HepG2 (cell line): ENCODE data around the gene SPPL2B. TPM values are rescaled to one million over a fixed set of nuclear protein-coding genes. Genes with fewer than 3 reads are reported as not detected.

Experiments used
- ATAC-seq: fragments of 200-7000 bp; cut with Tn5 transposase; 3 replicates; pipeline ENCODE4 v1.9.1; 2020; ENCODE audit warnings: mild to moderate bottlenecking, moderate library complexity
- BruUV-seq: library from RNA; stranded (reverse); fragments of 400-500 nt; replicated peaks from 2 replicates; lab custom pipeline; 2021; lab: Mats Ljungman, UMichigan
- CTCF ChIA-PET: fragments of 300-600 bp; formaldehyde crosslinking; extraction: SDS; loops from one replicate; lab custom pipeline; 2021; ENCODE audit warnings: low total read pairs, inconsistent platforms, low intra/inter-chr PET ratio; lab: Yijun Ruan, JAX
- POLR2A ChIA-PET: fragments of 350-600 bp; sonication (Branson Sonifier 250); formaldehyde crosslinking; loops from one replicate; lab custom pipeline; 2020; ENCODE audit warnings: antibody characterized with exemption, inconsistent platforms; lab: Yijun Ruan, JAX
- DNase-seq: peaks from one replicate; pipeline ENCODE4 v3.0.0-alpha.2; 2015; ENCODE audit warnings: low spot score
- FAIRE-seq: peaks from 3 replicates; lab custom pipeline; 2011; peaks lifted over from hg19 to GRCh38; lab: Jason Lieb, UNC
- H2AFZ ChIP-seq: one replicate; pipeline ENCODE4 v1.6.1; 2011; ENCODE audit warnings: low read length, inconsistent platforms
- H3K27ac ChIP-seq: fragments of 300-600 bp; 3 replicates; pipeline ENCODE4 v1.8.0; 2011; ENCODE audit warnings: mixed run types, mild to moderate bottlenecking, mixed read lengths, low read length, inconsistent platforms; ENCODE audit not compliant: insufficient read depth; ENCODE audit errors: extremely low read length
- H3K27me3 ChIP-seq, 2 experiments: fragments of 200-600 bp in 1 of 2; 2 replicates in 1 of 2; 3 replicates in 1 of 2; pipeline versions ENCODE4 v1.6.0 to v1.8.0; 2011; ENCODE audit warnings: low read length in 2 of 2, mild to moderate bottlenecking in 2 of 2, moderate library complexity in 2 of 2, inconsistent platforms in 1 of 2; ENCODE audit not compliant: insufficient read depth in 2 of 2, control insufficient read depth in 1 of 2
- H3K36me3 ChIP-seq, 2 experiments: fragments of 200-600 bp in 1 of 2; replicated peaks in 1 of 2; 2 replicates in 1 of 2; 3 replicates in 1 of 2; pipeline versions ENCODE4 v1.5.1 to v1.8.0; 2011; ENCODE audit warnings: low read length in 2 of 2, inconsistent platforms in 1 of 2; ENCODE audit not compliant: insufficient read depth in 2 of 2, control insufficient read depth in 1 of 2
- H3K4me1 ChIP-seq: 2 replicates; pipeline ENCODE4 v1.5.1; 2012; ENCODE audit warnings: low read length, inconsistent platforms; ENCODE audit not compliant: insufficient read depth
- H3K4me2 ChIP-seq: 2 replicates; pipeline ENCODE4 v1.6.0; 2011; ENCODE audit warnings: low read depth, low read length, inconsistent platforms
- H3K4me3 ChIP-seq, 3 experiments: fragments of 200-600 bp in 1 of 3; sonication (generic), shearing (Covaris generic) in 1 of 3; replicated peaks in 1 of 3; 2 replicates each; pipeline ENCODE4 v1.5.1; 2011 to 2016; ENCODE audit warnings: low read length in 3 of 3, inconsistent platforms in 2 of 3, low read depth in 2 of 3, mild to moderate bottlenecking in 2 of 3, control low read depth in 1 of 3, mixed read lengths in 1 of 3; ENCODE audit not compliant: insufficient read depth in 1 of 3
- H3K79me2 ChIP-seq: one replicate; pipeline ENCODE4 v1.6.1; 2011; ENCODE audit warnings: low read length, inconsistent platforms; ENCODE audit not compliant: insufficient read depth
- H3K9ac ChIP-seq: 2 replicates; pipeline ENCODE4 v1.6.0; 2011; ENCODE audit warnings: mild to moderate bottlenecking, low read depth, low read length, inconsistent platforms; ENCODE audit not compliant: insufficient read depth
- H3K9me3 ChIP-seq: 2 replicates; pipeline ENCODE4 v1.5.1; 2012; ENCODE audit warnings: mild to moderate bottlenecking, low read length
- H4K20me1 ChIP-seq: 2 replicates; pipeline ENCODE4 v1.6.0; 2011; ENCODE audit warnings: inconsistent platforms, mild to moderate bottlenecking, low read length, moderate library complexity; ENCODE audit not compliant: insufficient read depth
- AGO1 ChIP-seq: fragments of 200-400 bp; formaldehyde crosslinking; IDR thresholded peaks from 2 replicates; pipeline ENCODE4 v1.6.1; 2017; ENCODE audit warnings: mild to moderate bottlenecking, low read depth, low read length, moderate library complexity; ENCODE audit not compliant: poor library complexity, severe bottlenecking
- FIP1L1 ChIP-seq: fragments of 200-400 bp; formaldehyde crosslinking; IDR thresholded peaks from 2 replicates; pipeline ENCODE4 v1.6.1; 2018; ENCODE audit warnings: low read depth, mild to moderate bottlenecking, low read length, moderate library complexity, borderline replicate concordance; ENCODE audit not compliant: insufficient read depth
- MAF1 ChIP-seq: sonication (generic); formaldehyde crosslinking; IDR thresholded peaks from 2 replicates; pipeline ENCODE4 v1.5.0; 2020; ENCODE audit warnings: missing genetic modification reagents, borderline replicate concordance
- ZMYM3 ChIP-seq: sonication (generic); formaldehyde crosslinking; IDR thresholded peaks from 2 replicates; pipeline ENCODE4 v1.5.1; 2020; ENCODE audit warnings: mild to moderate bottlenecking, missing genetic modification reagents
- ZNF768 ChIP-seq: sonication (generic); formaldehyde crosslinking; IDR thresholded peaks from 2 replicates; pipeline ENCODE4 v1.4.0; 2020; ENCODE audit warnings: missing genetic modification reagents
- WGBS: methylation state at CpG from one replicate; pipeline ENCODE4 v1.1.6; 2017; ENCODE audit warnings: low lambda C conversion rate; 5-methylcytosine and 5-hydroxymethylcytosine counted together
- in situ Hi-C: cut with HindIII; loops from 2 replicates; pipeline ENCODE4 v1.10.0; 2017; ENCODE audit warnings: low pct_unique_long_range_greater_than_20kb; ENCODE audit not compliant: extremely low pct_ligation_motif_present
- intact Hi-C: fragments of 100-400 bp; cut with micrococcal nuclease; formaldehyde crosslinking; loops from one replicate; pipeline ENCODE4 v1.10.0; 2022; ENCODE audit not compliant: unreplicated experiment
- polyA plus RNA-seq, 8 experiments: library from polyadenylated mRNA; depleted of rRNA in 3 of 8; stranded (reverse) in 7 of 8; unstranded in 1 of 8; fragments of >200 nt; fragmentation: Illumina TruSeq in 4 of 8; extraction: Trizol in 4 of 8; gene quantifications; 2 replicates each; pipeline versions ENCODE4 v1.2.1 to v1.2.3, GENCODE V29; 2011 to 2016; ENCODE audit warnings: low read depth in 4 of 8, missing spikeins in 1 of 8, mixed read lengths in 1 of 8; ENCODE audit not compliant: insufficient read depth in 1 of 8
- total RNA-seq, 5 experiments: library from RNA; depleted of rRNA; stranded (reverse); fragments of >200 nt; fragmentation: Illumina TruSeq; extraction: Trizol; gene quantifications; 2 replicates each; pipeline ENCODE4 v1.2.3, GENCODE V29; 2016; ENCODE audit warnings: low read depth in 1 of 5
- TF ChIP-seq, protein P1 (sequence below), 2 experiments: fragments of 450-650 bp in 1 of 2; sonication (generic) in 1 of 2; formaldehyde crosslinking in 1 of 2; IDR thresholded peaks; 2 replicates each; pipeline versions ENCODE4 v1.6.1 to v1.8.0; 2016 to 2022; ENCODE audit warnings: antibody characterized with exemption in 1 of 2, mild to moderate bottlenecking in 1 of 2, missing genetic modification reagents in 1 of 2

The SPPL2B gene
- total and polyA plus RNA-seq, 2 of the 13 experiments (the other 11 are each of a cell fraction or from before 2014, with no cell fraction given), result 14.9 to 15.2 TPM

DNA sequence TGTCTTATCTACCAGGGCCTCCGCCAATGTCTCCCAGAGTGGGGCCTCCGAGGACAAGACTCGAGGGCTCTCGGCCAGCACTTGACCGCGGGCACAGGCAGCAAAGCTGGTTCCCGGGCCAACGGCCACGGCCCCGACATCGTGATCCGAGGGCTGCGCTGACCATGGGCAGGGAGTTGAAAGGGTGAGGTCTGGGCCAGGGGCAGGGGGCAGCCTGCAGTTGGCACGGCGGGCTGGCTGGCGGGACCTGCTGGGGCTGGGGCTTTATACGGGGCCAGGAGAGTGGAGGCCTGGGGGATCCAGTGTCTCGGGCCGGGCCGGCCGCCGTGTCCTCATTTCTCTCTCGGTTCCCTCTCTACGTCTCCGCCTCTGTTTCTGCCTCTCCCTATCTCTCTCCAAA, 10.7 kb upstream of the SPPL2B start:
- BruUV-seq, result no TSS peak
- in situ Hi-C loops, result loop anchor here (5.0 to 10.0 kb wide), 3 partner anchors 40 to 163 kb away; partner anchors contain the start of genes AP3D1, PLEKHJ1 and SF3A2

DNA sequence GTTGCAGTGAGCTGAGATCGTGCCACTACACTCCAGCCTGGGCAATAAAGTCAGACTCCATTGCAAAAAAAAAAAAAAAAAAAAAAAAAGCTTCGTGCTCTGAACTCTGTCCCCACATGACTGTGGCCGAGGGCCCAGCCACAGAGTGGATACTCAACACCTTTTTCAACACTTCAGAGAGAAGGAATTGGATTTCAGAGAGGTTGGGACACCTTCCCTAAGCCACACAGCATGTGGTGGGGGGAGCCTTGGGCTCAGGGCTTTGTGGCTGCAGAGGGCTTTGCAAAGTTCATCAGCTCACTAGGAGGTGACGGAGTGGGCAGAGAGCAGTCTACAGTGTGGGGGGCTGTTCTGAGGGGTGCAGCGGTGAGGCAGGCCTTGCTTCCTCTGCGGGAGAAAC, 9.6 kb upstream of the SPPL2B start:
- no peak for FAIRE-seq
- H4K20me1 ChIP-seq, result no peaks in the 10 kb centered on the region
- H3K4me1 ChIP-seq, result peaks cover 30% of the 10 kb centered on the region
- intact Hi-C loops (loop anchor here (10.0 kb wide), 2 partner anchors 84 to 296 kb away; partner anchors contain the start of genes PLEKHJ1 and SF3A2), in situ Hi-C loops (loop anchor here (5.0 to 10.0 kb wide), 3 partner anchors 42 to 164 kb away; partner anchors contain the start of genes AP3D1, PLEKHJ1 and SF3A2)
- DNase-seq, result no peak
- H2AFZ ChIP-seq, result no peak overlapping the region
- TF ChIP-seq, protein P1, sequence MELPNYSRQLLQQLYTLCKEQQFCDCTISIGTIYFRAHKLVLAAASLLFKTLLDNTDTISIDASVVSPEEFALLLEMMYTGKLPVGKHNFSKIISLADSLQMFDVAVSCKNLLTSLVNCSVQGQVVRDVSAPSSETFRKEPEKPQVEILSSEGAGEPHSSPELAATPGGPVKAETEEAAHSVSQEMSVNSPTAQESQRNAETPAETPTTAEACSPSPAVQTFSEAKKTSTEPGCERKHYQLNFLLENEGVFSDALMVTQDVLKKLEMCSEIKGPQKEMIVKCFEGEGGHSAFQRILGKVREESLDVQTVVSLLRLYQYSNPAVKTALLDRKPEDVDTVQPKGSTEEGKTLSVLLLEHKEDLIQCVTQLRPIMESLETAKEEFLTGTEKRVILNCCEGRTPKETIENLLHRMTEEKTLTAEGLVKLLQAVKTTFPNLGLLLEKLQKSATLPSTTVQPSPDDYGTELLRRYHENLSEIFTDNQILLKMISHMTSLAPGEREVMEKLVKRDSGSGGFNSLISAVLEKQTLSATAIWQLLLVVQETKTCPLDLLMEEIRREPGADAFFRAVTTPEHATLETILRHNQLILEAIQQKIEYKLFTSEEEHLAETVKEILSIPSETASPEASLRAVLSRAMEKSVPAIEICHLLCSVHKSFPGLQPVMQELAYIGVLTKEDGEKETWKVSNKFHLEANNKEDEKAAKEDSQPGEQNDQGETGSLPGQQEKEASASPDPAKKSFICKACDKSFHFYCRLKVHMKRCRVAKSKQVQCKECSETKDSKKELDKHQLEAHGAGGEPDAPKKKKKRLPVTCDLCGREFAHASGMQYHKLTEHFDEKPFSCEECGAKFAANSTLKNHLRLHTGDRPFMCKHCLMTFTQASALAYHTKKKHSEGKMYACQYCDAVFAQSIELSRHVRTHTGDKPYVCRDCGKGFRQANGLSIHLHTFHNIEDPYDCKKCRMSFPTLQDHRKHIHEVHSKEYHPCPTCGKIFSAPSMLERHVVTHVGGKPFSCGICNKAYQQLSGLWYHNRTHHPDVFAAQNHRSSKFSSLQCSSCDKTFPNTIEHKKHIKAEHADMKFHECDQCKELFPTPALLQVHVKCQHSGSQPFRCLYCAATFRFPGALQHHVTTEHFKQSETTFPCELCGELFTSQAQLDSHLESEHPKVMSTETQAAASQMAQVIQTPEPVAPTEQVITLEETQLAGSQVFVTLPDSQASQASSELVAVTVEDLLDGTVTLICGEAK (IDR thresholded peaks at IDR 0.05), result peak; percentile 25; the same call in 1 of the 2 replicates
- TF ChIP-seq, protein P1 (CRISPR knock-in tag; IDR thresholded peaks at IDR 0.05), result 0 out of 2 replicates have a peak, but pooled peaks have one; percentile 75
- TF ChIP-seq ZNF768 (CRISPR knock-in tag) (peak; percentile 99), MAF1 (CRISPR knock-in tag) (no peak), AGO1 (no peak), ZMYM3 (CRISPR knock-in tag) (peak; percentile 60; the same call in 1 of the 2 replicates)
- H3K79me2 ChIP-seq, result no peaks in the 10 kb centered on the region
- no TSS peak for BruUV-seq
- peaks cover 9% of the 10 kb centered on the region for H3K9me3 ChIP-seq
- ChIA-PET CTCF (no interaction called here), POLR2A (interaction anchor here (1.2 kb wide), 1 partner anchor 9 kb away, joined by 3 read pairs; no protein-coding TSS in a partner anchor)
- H3K4me2 ChIP-seq, result no peak overlapping the region
- no peak overlapping the region for H3K27ac ChIP-seq
- ATAC-seq, result no peak
- WGBS, result 52% methylated on average over 6 of the region's 6 CpGs
- H3K4me3 ChIP-seq, result no peak overlapping the region
- H3K27me3 ChIP-seq, result 0 out of 5 replicates have a peak, but pooled peaks cover 0 to 3% of the 10 kb centered on the region in 2 experiments
- H3K9ac ChIP-seq, result no peak overlapping the region
- peaks cover 0 to 13% of the 10 kb centered on the region in 2 experiments; a peak in 3 of 5 replicates for H3K36me3 ChIP-seq

More for the DNA sequence above, 10.7 kb upstream of the SPPL2B start:
- H4K20me1 ChIP-seq, result no peaks in the 10 kb centered on the region
- H3K79me2 ChIP-seq, result no peaks in the 10 kb centered on the region
- H3K4me1 ChIP-seq, result peaks cover 30% of the 10 kb centered on the region
- peaks cover 2 to 3% of the 10 kb centered on the region in 2 experiments; a peak in 2 of 5 replicates for H3K27me3 ChIP-seq
- H3K4me3 ChIP-seq, result no peak overlapping the region
- no peak for TF ChIP-seq FIP1L1
- TF ChIP-seq, all 625 proteins: peak for 0
- intact Hi-C loops, result loop anchor here (10.0 kb wide), 2 partner anchors 83 to 297 kb away; partner anchors contain the start of genes PLEKHJ1 and SF3A2
- DNase-seq (no peak), FAIRE-seq (no peak), ATAC-seq (no peak)
- Histone ChIP-seq H3K4me2 (no peak overlapping the region), H3K9ac (no peak overlapping the region), H3K27ac (no peak overlapping the region), H3K9me3 (peaks cover 9% of the 10 kb centered on the region), H2AFZ (no peak overlapping the region), H3K36me3 (peaks cover 0 to 4% of the 10 kb centered on the region in 2 experiments; a peak in 3 of 5 replicates)
- ChIA-PET POLR2A (interaction anchor here (1.1 kb wide), 1 partner anchor 11 kb away, joined by 3 read pairs; the partner anchor contains the start of genes LSM7 and SPPL2B), CTCF (no interaction called here)
- WGBS, result 52% methylated on average over 23 of the region's 25 CpGs
